B cell (primary cell): ENCODE results near the gene LRRN4. TPM values are rescaled to one million over a fixed set of nuclear protein-coding genes. Genes with fewer than 3 reads are reported as not detected.

Experiments used
- ATAC-seq: fragments of 200-7000 bp; cut with Tn5 transposase; one replicate; pipeline ENCODE4 v1.10.0; 2021; ENCODE audit warnings: low read depth, mild to moderate bottlenecking, moderate number of reproducible peaks, moderate library complexity
- CTCF ChIA-PET: fragments of 350-600 bp; sonication (Branson Sonifier 250); formaldehyde crosslinking; loops from one replicate; lab custom pipeline; 2021; ENCODE audit warnings: antibody characterized with exemption, inconsistent platforms; lab: Charles Lee
- POLR2A ChIA-PET: fragments of 350-600 bp; sonication (Branson Sonifier 250); formaldehyde crosslinking; loops from one replicate; lab custom pipeline; 2021; ENCODE audit warnings: antibody characterized with exemption; lab: Charles Lee
- DNase-seq: peaks from one replicate; pipeline ENCODE4 v3.0.0; 2013
- H2AFZ ChIP-seq: 2 replicates; pipeline ENCODE4 v1.6.1; 2012; ENCODE audit warnings: mild to moderate bottlenecking, low read depth, low read length; ENCODE audit not compliant: insufficient read depth, poor library complexity, severe bottlenecking
- H3K27ac ChIP-seq, 2 donors: 1 replicate in 1 of 2; 2 replicates in 1 of 2; pipeline ENCODE4 v1.5.1; 2012 to 2013; ENCODE audit warnings: low read length in 2 of 2, mild to moderate bottlenecking in 2 of 2, moderate library complexity in 1 of 2
- H3K27me3 ChIP-seq, 4 experiments: fragments of 200-600 bp in 1 of 4; sonication (generic) in 1 of 4; replicated peaks in 1 of 4; 1 replicate in 2 of 4; 2 replicates in 2 of 4; pipeline versions ENCODE4 v1.6.1 to v1.7.0; 2013 to 2016; ENCODE audit warnings: low read length in 3 of 4, mild to moderate bottlenecking in 2 of 4, mixed read lengths in 1 of 4, moderate library complexity in 1 of 4; ENCODE audit not compliant: insufficient read depth in 4 of 4, control insufficient read depth in 3 of 4; ENCODE audit errors: control extremely low read depth in 1 of 4
- H3K36me3 ChIP-seq, 2 experiments: replicated peaks in 1 of 2; 1 replicate in 1 of 2; 2 replicates in 1 of 2; pipeline versions ENCODE4 v1.6.1 to v1.7.1; 2013; ENCODE audit warnings: low read length in 1 of 2; ENCODE audit not compliant: insufficient read depth in 2 of 2, control insufficient read depth in 1 of 2; ENCODE audit errors: control extremely low read depth in 1 of 2, extremely low read depth in 1 of 2
- H3K4me1 ChIP-seq, 2 donors: fragments of 200-600 bp in 1 of 2; sonication (generic) in 1 of 2; 1 replicate in 1 of 2; 2 replicates in 1 of 2; pipeline versions ENCODE4 v1.5.1 to v1.6.1; 2013 to 2017; ENCODE audit warnings: low read length in 2 of 2; ENCODE audit not compliant: control insufficient read depth in 2 of 2, insufficient read depth in 2 of 2
- H3K4me2 ChIP-seq: replicated peaks from 2 replicates; pipeline ENCODE3; 2012; ENCODE audit warnings: mild to moderate bottlenecking, low read depth, low read length; ENCODE audit not compliant: poor library complexity, severe bottlenecking
- H3K4me3 ChIP-seq, 5 experiments: fragments of 200-600 bp in 1 of 5; sonication (generic) in 1 of 5; 1 replicate in 3 of 5; 2 replicates in 2 of 5; pipeline versions ENCODE4 v1.5.1 to v1.7.0; 2011 to 2016; ENCODE audit warnings: low read length in 4 of 5, mild to moderate bottlenecking in 4 of 5, low read depth in 2 of 5, control low read depth in 1 of 5, moderate library complexity in 1 of 5; ENCODE audit not compliant: insufficient read depth in 1 of 5; ENCODE audit errors: control extremely low read depth in 1 of 5, extremely low read depth in 1 of 5
- H3K79me2 ChIP-seq: fragments of 200-600 bp; sonication (generic); one replicate; pipeline ENCODE4 v1.6.0; 2016; ENCODE audit warnings: low read length; ENCODE audit not compliant: control insufficient read depth, insufficient read depth
- H3K9ac ChIP-seq: fragments of 200-600 bp; sonication (generic); 2 replicates; pipeline ENCODE4 v1.6.1; 2017; ENCODE audit warnings: mild to moderate bottlenecking, low read length, moderate library complexity
- H3K9me3 ChIP-seq, 3 donors: one replicate each; pipeline versions ENCODE4 v1.6.1 to v1.7.1; 2013; ENCODE audit warnings: low read length in 2 of 3; ENCODE audit not compliant: control insufficient read depth in 2 of 3, insufficient read depth in 1 of 3; ENCODE audit errors: control extremely low read depth in 1 of 3
- H4K20me1 ChIP-seq: 2 replicates; pipeline ENCODE4 v1.6.0; 2012; ENCODE audit warnings: mild to moderate bottlenecking, low read length; ENCODE audit not compliant: insufficient read depth, control insufficient read depth, poor library complexity, severe bottlenecking
- H3K27ac Mint-ChIP-seq: one replicate; pipeline ENCODE4 v1.8.0; 2021; ENCODE audit warnings: mixed read lengths
- H3K27me3 Mint-ChIP-seq: one replicate; pipeline ENCODE4 v1.8.0; 2021; ENCODE audit warnings: mixed read lengths
- H3K4me1 Mint-ChIP-seq: one replicate; pipeline ENCODE4 v1.8.0; 2021; ENCODE audit warnings: mixed read lengths
- H3K4me3 Mint-ChIP-seq: one replicate; pipeline ENCODE4 v1.8.0; 2021; ENCODE audit warnings: mixed read lengths
- H3K9me3 Mint-ChIP-seq: one replicate; pipeline ENCODE4 v1.8.0; 2022; ENCODE audit warnings: mixed read lengths; ENCODE audit not compliant: insufficient read depth
- CTCF ChIP-seq: fragments of 200-600 bp; IDR thresholded peaks from one replicate; pipeline ENCODE4 v1.8.0; 2022; ENCODE audit warnings: antibody characterized with exemption, mild to moderate bottlenecking
- EZH2 ChIP-seq: IDR thresholded peaks from 2 replicates; pipeline ENCODE4 v1.6.1; 2012; ENCODE audit warnings: borderline replicate concordance, low read depth, mild to moderate bottlenecking, moderate library complexity, low read length; ENCODE audit not compliant: insufficient read depth, poor library complexity, severe bottlenecking
- WGBS: methylation state at CpG from one replicate; pipeline ENCODE4 v1.1.5; 2013; ENCODE audit warnings: missing lambda C conversion rate; ENCODE audit not compliant: insufficient coverage; 5-methylcytosine and 5-hydroxymethylcytosine counted together
- intact Hi-C: fragments of 100-400 bp; cut with micrococcal nuclease; formaldehyde crosslinking; loops from one replicate; pipeline ENCODE4 v1.10.0; 2022
- polyA plus RNA-seq: library from polyadenylated mRNA; depleted of rRNA; stranded (reverse); fragments of >200 nt; gene quantifications from 2 replicates; pipeline ENCODE4 v1.2.3, GENCODE V29; 2012
- total RNA-seq, 2 donors: library from RNA; stranded (reverse); fragments of 120-200 nt in 1 of 2; gene quantifications; 1 replicate in 1 of 2; 2 replicates in 1 of 2; pipeline versions ENCODE4 v1.2.3 to v1.2.4, GENCODE V29; 2013 to 2022

The LRRN4 gene
- total and polyA plus RNA-seq, 2 donors (not counting 1 experiment from before 2014, with no cell fraction given): not detected

- DNase-seq (no peak), ATAC-seq (no peak)
- Histone ChIP-seq H2AFZ (no peak overlapping the region), H3K4me1 (no peaks in the 10 kb centered on the region), H3K9me3 (no peaks in the 10 kb centered on the region), H3K27me3 (peaks cover 0 to 33% (median 2%) of the 10 kb centered on the region in 4 experiments), H3K79me2 (no peaks in the 10 kb centered on the region), H3K4me2 (no peak overlapping the region), H3K9ac (no peak overlapping the region), H4K20me1 (no peaks in the 10 kb centered on the region), H3K36me3 (no peaks in the 10 kb centered on the region), H3K4me3 (no peak overlapping the region), H3K27ac (no peak overlapping the region)
- H3K27ac Mint-ChIP-seq: no peak overlapping the region
- peaks cover 4% of the 10 kb centered on the region for H3K4me1 Mint-ChIP-seq
- H3K9me3 Mint-ChIP-seq: no peaks in the 10 kb centered on the region
- intact Hi-C loops: no loop called here
- no peak overlapping the region for H3K4me3 Mint-ChIP-seq
- WGBS: no CpG with 5 or more reads among the region's 2 CpGs
- TF ChIP-seq EZH2 (no peak), CTCF (no peak)
- ChIA-PET CTCF (no interaction called here), POLR2A (interaction anchor here (0.6 kb wide), 1 partner anchor 405 kb away, joined by 3 read pairs; no protein-coding TSS in a partner anchor)
- H3K27me3 Mint-ChIP-seq: peaks cover 47% of the 10 kb centered on the region
Observed at GRCh38 chr20:6057691-6058090, 3.8 kb upstream of the LRRN4 start.

- CTCF ChIA-PET: no interaction called here
- no peak overlapping the region for H3K4me2 ChIP-seq
- H3K4me1 ChIP-seq: peaks cover 0 to 5% of the 10 kb centered on the region in 2 donors
- H3K9me3 ChIP-seq: no peaks in the 10 kb centered on the region
- no peaks in the 10 kb centered on the region for H3K79me2 ChIP-seq
- Mint-ChIP-seq H3K9me3 (no peaks in the 10 kb centered on the region), H3K4me1 (peaks cover 4% of the 10 kb centered on the region), H3K4me3 (no peak overlapping the region), H3K27ac (no peak overlapping the region), H3K27me3 (peaks cover 44% of the 10 kb centered on the region)
- H2AFZ ChIP-seq: no peak overlapping the region
- peaks cover 0 to 33% (median 2%) of the 10 kb centered on the region in 4 experiments for H3K27me3 ChIP-seq
- H3K4me3 ChIP-seq: no peak overlapping the region
- H4K20me1 ChIP-seq: no peaks in the 10 kb centered on the region
- H3K27ac ChIP-seq: no peak overlapping the region
- DNase-seq (no peak), ATAC-seq (no peak)
- TF ChIP-seq CTCF (no peak), EZH2 (no peak)
- intact Hi-C loops: no loop called here
- no peaks in the 10 kb centered on the region for H3K36me3 ChIP-seq
- POLR2A ChIA-PET: no interaction called here
- no peak overlapping the region for H3K9ac ChIP-seq
- WGBS: 100% methylated on average over 2 of the region's 2 CpGs
Observed at GRCh38 chr20:6057139-6057538, 3.3 kb upstream of the LRRN4 start.
